Natural killer cell (primary cell): Measurements from ENCODE around the gene KLHL2. TPM values are rescaled to one million over a fixed set of nuclear protein-coding genes. Genes with fewer than 3 reads are reported as not detected.

Experiments
- ATAC-seq, 3 donors: fragments of 150-1000 bp in 2 of 3; fragments of 200-7000 bp in 1 of 3; cut with Tn5 transposase; 1 replicate in 1 of 3; 2 replicates in 2 of 3; pipeline ENCODE4 v1.10.0; 2021; ENCODE audit warnings: mild to moderate bottlenecking in 2 of 3, moderate library complexity in 2 of 3
- DNase-seq, 2 donors: peaks; one replicate each; pipeline versions ENCODE4 v3.0.0 to v3.0.0-alpha.2; 2013 to 2021; ENCODE audit warnings: mixed read lengths in 1 of 2
- H3K27ac ChIP-seq: one replicate; pipeline ENCODE4 v1.5.1; 2013; ENCODE audit warnings: mild to moderate bottlenecking, low read length
- H3K27me3 ChIP-seq: one replicate; pipeline ENCODE4 v1.6.1; 2013; ENCODE audit warnings: low read length; ENCODE audit not compliant: control insufficient read depth, insufficient read depth
- H3K36me3 ChIP-seq: one replicate; pipeline ENCODE4 v1.6.1; 2013; ENCODE audit warnings: low read length; ENCODE audit not compliant: control insufficient read depth, insufficient read depth
- H3K4me1 ChIP-seq: one replicate; pipeline ENCODE4 v1.6.1; 2013; ENCODE audit warnings: low read length; ENCODE audit not compliant: control insufficient read depth, insufficient read depth
- H3K4me3 ChIP-seq: one replicate; pipeline ENCODE4 v1.5.1; 2013; ENCODE audit warnings: low read length
- H3K9me3 ChIP-seq: one replicate; pipeline ENCODE4 v1.6.1; 2013; ENCODE audit warnings: low read length; ENCODE audit not compliant: control insufficient read depth, insufficient read depth
- H3K27ac Mint-ChIP-seq, 2 donors: one replicate each; pipeline ENCODE4 v1.8.0; 2022; ENCODE audit warnings: mild to moderate bottlenecking in 2 of 2, mixed read lengths in 2 of 2, moderate library complexity in 1 of 2
- H3K27me3 Mint-ChIP-seq, 2 donors: one replicate each; pipeline ENCODE4 v1.8.0; 2022; ENCODE audit warnings: low read depth in 2 of 2, mixed read lengths in 2 of 2
- H3K36me3 Mint-ChIP-seq: one replicate; pipeline ENCODE4 v1.8.0; 2022; ENCODE audit warnings: mixed read lengths
- H3K4me1 Mint-ChIP-seq, 2 donors: one replicate each; pipeline ENCODE4 v1.8.0; 2022; ENCODE audit warnings: mixed read lengths in 2 of 2
- H3K4me3 Mint-ChIP-seq: one replicate; pipeline ENCODE4 v1.8.0; 2022; ENCODE audit warnings: mild to moderate bottlenecking, moderate library complexity, mixed read lengths
- H3K9me3 Mint-ChIP-seq, 2 donors: one replicate each; pipeline ENCODE4 v1.8.0; 2022; ENCODE audit warnings: mixed read lengths in 2 of 2
- WGBS: methylation state at CpG from one replicate; pipeline ENCODE4 v1.1.7; 2013; ENCODE audit warnings: missing lambda C conversion rate; ENCODE audit not compliant: insufficient coverage; 5-methylcytosine and 5-hydroxymethylcytosine counted together
- intact Hi-C: fragments of 100-400 bp; cut with micrococcal nuclease; formaldehyde crosslinking; loops from one replicate; pipeline ENCODE4 v1.14.2; 2022
- total RNA-seq, 4 donors: library from RNA; stranded (reverse); fragments of 120-200 nt in 1 of 4; gene quantifications; one replicate each; pipeline versions ENCODE4 v1.2.3 to v1.2.4, GENCODE V29; 2013 to 2022
- TF ChIP-seq, protein P1 (sequence below): fragments of 200-600 bp; IDR thresholded peaks from one replicate; pipeline ENCODE4 v1.8.0; 2022; ENCODE audit warnings: antibody characterized with exemption

KLHL2 gene
- total RNA-seq, 3 donors from 2014 or later (not counting 1 experiment from before 2014, with no cell fraction given): 24.2 to 29.2 (median 25.2) TPM

DNA sequence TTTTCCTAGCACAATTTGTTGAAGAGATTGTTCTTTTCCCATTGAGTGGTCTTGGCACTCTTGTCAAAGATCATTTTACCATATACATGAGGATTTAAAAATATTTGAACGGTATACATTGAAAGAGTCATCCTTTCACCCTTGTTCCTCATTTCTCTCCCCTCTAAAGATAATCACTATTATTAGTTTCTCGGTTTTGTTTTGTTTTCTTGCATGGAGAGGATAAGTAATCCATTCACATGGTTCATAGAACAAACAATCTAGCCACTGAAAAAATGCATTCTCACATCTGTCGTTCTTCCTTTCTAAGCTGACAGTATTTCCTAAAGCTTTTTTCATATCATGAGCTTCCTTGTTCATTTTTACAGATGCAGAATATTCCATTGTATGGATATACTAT lies 80.9 kb downstream of the KLHL2 start:
- DNase-seq (no peak), ATAC-seq (no peak)
- TF ChIP-seq, protein P1, sequence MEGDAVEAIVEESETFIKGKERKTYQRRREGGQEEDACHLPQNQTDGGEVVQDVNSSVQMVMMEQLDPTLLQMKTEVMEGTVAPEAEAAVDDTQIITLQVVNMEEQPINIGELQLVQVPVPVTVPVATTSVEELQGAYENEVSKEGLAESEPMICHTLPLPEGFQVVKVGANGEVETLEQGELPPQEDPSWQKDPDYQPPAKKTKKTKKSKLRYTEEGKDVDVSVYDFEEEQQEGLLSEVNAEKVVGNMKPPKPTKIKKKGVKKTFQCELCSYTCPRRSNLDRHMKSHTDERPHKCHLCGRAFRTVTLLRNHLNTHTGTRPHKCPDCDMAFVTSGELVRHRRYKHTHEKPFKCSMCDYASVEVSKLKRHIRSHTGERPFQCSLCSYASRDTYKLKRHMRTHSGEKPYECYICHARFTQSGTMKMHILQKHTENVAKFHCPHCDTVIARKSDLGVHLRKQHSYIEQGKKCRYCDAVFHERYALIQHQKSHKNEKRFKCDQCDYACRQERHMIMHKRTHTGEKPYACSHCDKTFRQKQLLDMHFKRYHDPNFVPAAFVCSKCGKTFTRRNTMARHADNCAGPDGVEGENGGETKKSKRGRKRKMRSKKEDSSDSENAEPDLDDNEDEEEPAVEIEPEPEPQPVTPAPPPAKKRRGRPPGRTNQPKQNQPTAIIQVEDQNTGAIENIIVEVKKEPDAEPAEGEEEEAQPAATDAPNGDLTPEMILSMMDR: no peak
- Histone ChIP-seq H3K27ac (no peak overlapping the region), H3K4me3 (no peak overlapping the region), H3K36me3 (no peaks in the 10 kb centered on the region), H3K27me3 (no peaks in the 10 kb centered on the region), H3K9me3 (no peaks in the 10 kb centered on the region), H3K4me1 (no peaks in the 10 kb centered on the region)
- no peak overlapping the region for H3K4me3 Mint-ChIP-seq
- no peaks in the 10 kb centered on the region for H3K27me3 Mint-ChIP-seq
- H3K36me3 Mint-ChIP-seq: no peaks in the 10 kb centered on the region
- WGBS: no CpG with 5 or more reads among the region's 3 CpGs
- intact Hi-C loops: no loop called here
- H3K27ac Mint-ChIP-seq: no peak overlapping the region
- H3K9me3 Mint-ChIP-seq: no peaks in the 10 kb centered on the region
- peaks cover 21 to 26% of the 10 kb centered on the region in 2 donors for H3K4me1 Mint-ChIP-seq

DNA sequence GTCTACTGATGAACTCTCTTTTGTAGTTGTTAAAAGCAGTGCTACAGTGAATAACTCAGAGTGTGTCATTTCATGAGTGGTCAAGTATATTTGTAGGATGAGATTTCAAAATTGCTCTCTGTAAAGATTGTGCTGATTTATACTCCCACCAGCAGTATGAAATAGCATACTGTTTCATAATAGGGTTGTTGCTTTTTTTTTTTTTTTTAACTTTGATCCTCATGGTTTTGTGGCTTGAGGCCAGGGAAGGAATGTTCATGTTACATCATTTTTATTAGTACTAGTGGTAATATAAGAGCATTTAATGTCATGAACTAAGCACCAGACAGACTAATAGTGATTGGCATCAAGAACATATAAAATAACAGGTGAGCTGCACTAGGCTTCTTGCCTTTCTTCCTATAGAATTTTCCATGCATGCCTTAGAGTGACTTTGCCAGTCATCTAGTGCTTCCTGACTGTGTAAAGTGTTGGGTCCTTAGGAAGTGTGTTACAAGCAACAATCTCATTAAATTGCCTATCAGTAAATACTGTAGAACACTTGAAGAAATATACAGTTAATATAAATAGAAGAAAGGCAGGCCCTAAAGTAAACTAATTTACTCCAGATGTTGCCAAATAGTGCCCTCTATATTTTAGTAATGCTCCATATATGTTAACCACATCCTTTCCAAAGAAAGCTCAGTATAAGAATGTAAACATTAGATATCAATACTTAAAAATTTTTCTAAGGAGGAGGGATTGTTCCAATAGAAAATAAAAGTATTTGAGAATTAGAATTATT lies 81.5 kb downstream of the KLHL2 start:
- intact Hi-C loops: no loop called here
- TF ChIP-seq, protein P1: no peak
- ATAC-seq (no peak), DNase-seq (no peak)
- Mint-ChIP-seq H3K36me3 (no peaks in the 10 kb centered on the region), H3K9me3 (no peaks in the 10 kb centered on the region), H3K27me3 (no peaks in the 10 kb centered on the region), H3K4me3 (no peak overlapping the region), H3K4me1 (peaks cover 21 to 26% of the 10 kb centered on the region in 2 donors), H3K27ac (no peak overlapping the region)
- H3K27me3 ChIP-seq: no peaks in the 10 kb centered on the region
- no peaks in the 10 kb centered on the region for H3K9me3 ChIP-seq
- no peaks in the 10 kb centered on the region for H3K4me1 ChIP-seq
- no peak overlapping the region for H3K27ac ChIP-seq
- no peak overlapping the region for H3K4me3 ChIP-seq
- H3K36me3 ChIP-seq: no peaks in the 10 kb centered on the region

DNA sequence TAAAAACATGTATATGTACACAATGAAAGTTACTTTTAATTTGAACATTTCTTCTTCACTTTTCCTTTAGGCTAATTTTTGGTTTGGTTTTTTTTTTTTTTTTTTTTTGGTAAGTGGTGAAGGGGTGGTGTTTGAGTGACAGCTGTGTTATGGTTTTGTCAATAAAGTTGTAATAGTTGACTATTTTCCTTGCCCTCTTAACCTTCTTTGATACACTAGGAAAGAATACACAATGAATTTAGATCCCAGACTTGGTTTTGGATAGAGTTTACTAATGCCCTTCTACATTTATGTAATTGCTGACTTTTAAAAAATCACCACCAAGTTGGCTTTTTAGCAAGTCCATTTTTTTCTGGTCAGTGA lies 82.0 kb downstream of the KLHL2 start:
- TF ChIP-seq, protein P1: no peak

DNA sequence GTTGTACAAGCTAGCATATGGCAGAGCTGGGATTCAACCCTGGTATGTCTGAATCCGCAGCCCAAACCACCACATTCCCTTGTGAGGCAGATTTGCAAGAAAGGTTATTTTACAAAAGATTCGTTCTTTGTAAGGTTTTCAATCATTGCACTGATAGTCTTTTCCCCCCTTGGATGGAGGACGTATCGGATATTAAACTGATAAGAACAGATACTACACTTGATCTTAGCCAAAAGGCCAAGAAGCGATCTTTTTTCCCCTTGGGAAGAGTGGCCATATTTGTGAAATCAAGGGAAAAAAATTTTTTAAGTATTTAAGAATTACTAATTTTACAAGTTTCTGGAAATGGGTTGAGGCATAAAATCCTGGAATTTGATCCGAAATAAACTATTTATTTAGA lies 85.7 kb downstream of the KLHL2 start:
- Mint-ChIP-seq H3K9me3 (no peaks in the 10 kb centered on the region), H3K27ac (no peak overlapping the region), H3K4me1 (peaks cover 33 to 36% of the 10 kb centered on the region in 2 donors), H3K36me3 (peaks cover 3% of the 10 kb centered on the region), H3K27me3 (no peaks in the 10 kb centered on the region), H3K4me3 (no peak overlapping the region)
- ATAC-seq (no peak), DNase-seq (no peak)
- H3K27me3 ChIP-seq: no peaks in the 10 kb centered on the region
- 100% methylated on average over 3 of the region's 6 CpGs for WGBS
- H3K4me3 ChIP-seq: no peak overlapping the region
- H3K4me1 ChIP-seq: no peaks in the 10 kb centered on the region
- H3K27ac ChIP-seq: no peak overlapping the region
- H3K36me3 ChIP-seq: peaks cover 8% of the 10 kb centered on the region
- TF ChIP-seq, protein P1: no peak
- intact Hi-C loops: no loop called here
- no peaks in the 10 kb centered on the region for H3K9me3 ChIP-seq

More for the DNA sequence above, 82.0 kb downstream of the KLHL2 start:
- Histone ChIP-seq H3K27ac (no peak overlapping the region), H3K9me3 (no peaks in the 10 kb centered on the region), H3K27me3 (no peaks in the 10 kb centered on the region), H3K4me1 (no peaks in the 10 kb centered on the region), H3K36me3 (no peaks in the 10 kb centered on the region), H3K4me3 (no peak overlapping the region)
- Mint-ChIP-seq H3K4me1 (peaks cover 22 to 28% of the 10 kb centered on the region in 2 donors), H3K9me3 (no peaks in the 10 kb centered on the region), H3K4me3 (no peak overlapping the region), H3K27ac (no peak overlapping the region), H3K27me3 (no peaks in the 10 kb centered on the region), H3K36me3 (no peaks in the 10 kb centered on the region)
- ATAC-seq: no peak
- intact Hi-C loops: no loop called here
- DNase-seq: no peak
